ENCODE measurements around the gene ASRGL1.

Gene ASRGL1

GRCh38 chr11:62433904-62434276 is 96.6 kb downstream of the ASRGL1 start:
- peaks cover 22% of the 10 kb centered on the region for H3K4me1 ChIP-seq (ENCODE audit: control insufficient read depth, insufficient read depth, low read length)
- H3K9ac ChIP-seq (ENCODE audit: low read depth, low read length) = no peak overlapping the region
- H3K4me3 ChIP-seq (ENCODE audit: low read length) = no peak overlapping the region
- no peak overlapping the region for H3K4me2 ChIP-seq (ENCODE audit: low read length)
- no peaks in the 10 kb centered on the region for H3K27me3 ChIP-seq (ENCODE audit: control insufficient read depth, insufficient read depth, low read length)
- no peaks in the 10 kb centered on the region for H3K36me3 ChIP-seq (ENCODE audit: insufficient read depth, low read length)
- H3K9me3 ChIP-seq (replicated peaks; ENCODE audit: low read length) = no peaks in the 10 kb centered on the region

DNA sequence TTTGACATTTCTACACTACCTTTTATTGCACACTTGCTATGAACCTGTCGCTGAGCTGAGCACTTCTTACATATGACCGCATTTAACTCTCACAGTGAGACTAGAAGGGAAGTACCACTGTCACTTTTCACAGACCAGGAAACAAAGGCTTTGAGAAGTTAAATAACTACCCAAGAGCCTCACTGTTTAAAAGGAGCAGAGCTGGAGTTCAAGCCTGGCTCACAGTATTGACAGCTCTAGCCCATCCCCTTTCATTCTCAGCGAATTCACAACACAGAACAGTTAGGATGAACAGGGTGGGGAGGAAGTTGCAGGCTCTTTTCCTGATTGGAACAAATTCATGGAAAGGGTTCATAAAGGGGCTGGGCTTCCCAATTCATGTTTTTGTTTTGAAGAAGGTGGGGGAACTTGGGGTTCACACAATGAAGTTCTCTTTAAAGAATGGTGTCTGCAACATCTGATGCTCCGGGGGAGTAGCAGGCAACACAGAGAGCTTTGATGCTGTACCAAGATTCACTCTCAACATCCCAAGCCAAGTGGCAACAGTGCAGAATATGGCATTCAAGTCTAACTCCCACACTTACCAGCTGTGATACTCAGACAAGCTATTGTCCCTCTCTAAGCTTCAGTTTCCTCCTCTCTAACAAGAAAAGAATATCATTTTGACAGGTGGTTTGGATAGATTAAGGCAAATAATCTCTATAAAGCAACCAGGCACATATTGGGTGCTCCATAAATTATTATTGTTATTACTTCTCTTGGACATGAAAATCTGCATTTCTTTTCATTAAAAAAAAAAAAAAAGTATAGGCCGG is 98.8 kb downstream of the ASRGL1 start:
- H3K27me3 ChIP-seq (ENCODE audit: control insufficient read depth, insufficient read depth, low read length) = no peaks in the 10 kb centered on the region
- peaks cover 30% of the 10 kb centered on the region for H3K4me1 ChIP-seq (ENCODE audit: control insufficient read depth, insufficient read depth, low read length)
- no peak overlapping the region for H3K4me2 ChIP-seq (ENCODE audit: low read length)
- no peaks in the 10 kb centered on the region for H3K9me3 ChIP-seq (replicated peaks; ENCODE audit: low read length)
- no peaks in the 10 kb centered on the region for H3K36me3 ChIP-seq (ENCODE audit: insufficient read depth, low read length)
- H3K4me3 ChIP-seq (ENCODE audit: low read length) = no peak overlapping the region
- no peak overlapping the region for H3K9ac ChIP-seq (ENCODE audit: low read depth, low read length)

DNA sequence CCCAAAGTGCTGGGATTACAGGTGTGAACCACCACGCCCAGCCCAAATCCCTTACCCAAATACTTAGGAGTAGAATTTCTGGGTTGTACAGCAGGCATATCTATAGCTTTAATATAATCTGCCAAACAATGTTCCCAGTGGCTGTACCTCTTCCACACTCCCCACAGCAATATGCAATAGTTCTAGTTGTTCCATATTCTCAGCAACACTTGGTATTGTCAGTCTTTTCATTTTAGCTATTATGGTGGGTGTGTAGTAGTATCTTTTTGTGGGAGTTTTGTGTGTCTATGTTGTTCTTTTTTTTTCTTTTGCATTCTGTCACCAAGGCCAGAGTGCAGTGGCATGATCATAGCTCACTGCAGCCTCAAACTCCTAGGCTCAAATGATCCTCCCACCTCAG is 100.4 kb downstream of the ASRGL1 start:
- Histone ChIP-seq H3K4me3 (ENCODE audit: low read length) (no peak overlapping the region), H3K9me3 (replicated peaks; ENCODE audit: low read length) (no peaks in the 10 kb centered on the region), H3K36me3 (ENCODE audit: insufficient read depth, low read length) (no peaks in the 10 kb centered on the region), H3K9ac (ENCODE audit: low read depth, low read length) (no peak overlapping the region), H3K4me1 (ENCODE audit: control insufficient read depth, insufficient read depth, low read length) (peaks cover 18% of the 10 kb centered on the region), H3K27me3 (ENCODE audit: control insufficient read depth, insufficient read depth, low read length) (no peaks in the 10 kb centered on the region), H3K4me2 (ENCODE audit: low read length) (no peak overlapping the region)

DNA sequence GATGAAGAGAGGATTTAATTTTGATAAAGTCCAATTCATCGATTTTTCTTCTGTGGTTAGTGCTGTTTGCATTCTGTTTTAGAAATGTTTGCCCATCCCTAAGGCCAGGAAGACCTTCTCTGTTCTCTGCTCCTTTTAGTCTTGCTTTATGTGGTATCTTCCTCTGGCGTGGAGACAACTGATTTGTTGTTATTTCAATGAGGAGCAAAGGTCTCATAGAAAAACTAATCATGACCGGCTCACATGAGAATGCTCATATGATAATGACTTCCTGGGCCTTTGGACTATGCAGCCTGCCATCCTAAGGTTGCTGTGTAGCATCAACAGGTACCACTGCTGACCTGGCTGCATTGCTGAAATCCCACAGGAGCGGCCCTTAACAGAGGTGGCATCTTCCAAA is 101.4 kb downstream of the ASRGL1 start:
- H3K4me1 ChIP-seq (ENCODE audit: control insufficient read depth, insufficient read depth, low read length) = peaks cover 20% of the 10 kb centered on the region
- H3K27me3 ChIP-seq (ENCODE audit: control insufficient read depth, insufficient read depth, low read length) = no peaks in the 10 kb centered on the region
- H3K4me3 ChIP-seq (ENCODE audit: low read length) = no peak overlapping the region
- no peak overlapping the region for H3K4me2 ChIP-seq (ENCODE audit: low read length)
- no peak overlapping the region for H3K9ac ChIP-seq (ENCODE audit: low read depth, low read length)
- H3K36me3 ChIP-seq (ENCODE audit: insufficient read depth, low read length) = no peaks in the 10 kb centered on the region
- no peaks in the 10 kb centered on the region for H3K9me3 ChIP-seq (replicated peaks; ENCODE audit: low read length)

GRCh38 chr11:62439785-62440602 is 102.7 kb downstream of the ASRGL1 start:
- H3K4me2 ChIP-seq (ENCODE audit: low read length) = peak overlapping the region; percentile 57
- peak overlapping the region; percentile 4 for H3K9ac ChIP-seq (ENCODE audit: low read depth, low read length)
- H3K4me1 ChIP-seq (ENCODE audit: control insufficient read depth, insufficient read depth, low read length) = peaks cover 29% of the 10 kb centered on the region
- peak overlapping the region; percentile 6 for H3K4me3 ChIP-seq (ENCODE audit: low read length)
- H3K27me3 ChIP-seq (ENCODE audit: control insufficient read depth, insufficient read depth, low read length) = no peaks in the 10 kb centered on the region
- no peaks in the 10 kb centered on the region for H3K9me3 ChIP-seq (replicated peaks; ENCODE audit: low read length)
- H3K36me3 ChIP-seq (ENCODE audit: insufficient read depth, low read length) = no peaks in the 10 kb centered on the region
